Right kidney (tissue), 9 donors: ENCODE measurements around the gene RASSF3.
"Not testable (repeated sequence)": the region's sequence is repeated elsewhere in the genome, so short reads cannot be mapped to it uniquely, and the experiment has no call there.

Source experiments
- DNase-seq: peaks from one replicate; pipeline ENCODE4 v3.0.0-alpha.2; 2016
- long read RNA-seq, 8 donors: transcript quantifications; one replicate each; lab custom pipeline, GENCODE V29; 2026

The RASSF3 gene
- long read RNA-seq, donor 1, partial matches to known transcripts = 0 of 2 reads
- long read RNA-seq, donor 1, other reads (novel, unspliced or antisense) = 0 of 2 reads
- long read RNA-seq, donor 2, partial matches to known transcripts = 0 of 4 reads
- long read RNA-seq, donor 2, other reads (novel, unspliced or antisense) = 0 of 4 reads
- long read RNA-seq, donor 3, partial matches to known transcripts = 0 of 1 reads
- long read RNA-seq, donor 3, other reads (novel, unspliced or antisense) = 0 of 1 reads
- long read RNA-seq, donor 4, transcript RASSF3-204 (5 exons, 3,492 nt) = major isoform, 5 of 5 reads
- long read RNA-seq, donor 4, partial matches to known transcripts = 0 of 5 reads
- long read RNA-seq, donor 4, other reads (novel, unspliced or antisense) = 0 of 5 reads
- long read RNA-seq, donor 5, partial matches to known transcripts = 0 of 3 reads
- long read RNA-seq, donor 5, other reads (novel, unspliced or antisense) = 0 of 3 reads
- long read RNA-seq, donor 6, partial matches to known transcripts = 57 of 60 reads
- long read RNA-seq, donor 6, other reads (novel, unspliced or antisense) = 0 of 60 reads
- long read RNA-seq, donor 7, transcript RASSF3-204 (5 exons, 3,492 nt) = major isoform, 6 of 6 reads
- long read RNA-seq, donor 7, partial matches to known transcripts = 0 of 6 reads
- long read RNA-seq, donor 7, other reads (novel, unspliced or antisense) = 0 of 6 reads
- long read RNA-seq, donor 8, partial matches to known transcripts = 0 of 1 reads
- long read RNA-seq, donor 8, other reads (novel, unspliced or antisense) = 0 of 1 reads

- no peak for DNase-seq
These were observed at the start of gene RASSF3 for GRCh38 chr12:64610079-64610659. Gene RASSF3 (plus strand): TSS chr12:64610495. CDS start chr12:64610633, 138 bp downstream.

GRCh38 chr12:64561302-64562136 is 48.8 kb upstream of the RASSF3 start:
- DNase-seq = no peak

GRCh38 chr12:64566122-64566521 is 44.2 kb upstream of the RASSF3 start:
- DNase-seq = no peak

DNA sequence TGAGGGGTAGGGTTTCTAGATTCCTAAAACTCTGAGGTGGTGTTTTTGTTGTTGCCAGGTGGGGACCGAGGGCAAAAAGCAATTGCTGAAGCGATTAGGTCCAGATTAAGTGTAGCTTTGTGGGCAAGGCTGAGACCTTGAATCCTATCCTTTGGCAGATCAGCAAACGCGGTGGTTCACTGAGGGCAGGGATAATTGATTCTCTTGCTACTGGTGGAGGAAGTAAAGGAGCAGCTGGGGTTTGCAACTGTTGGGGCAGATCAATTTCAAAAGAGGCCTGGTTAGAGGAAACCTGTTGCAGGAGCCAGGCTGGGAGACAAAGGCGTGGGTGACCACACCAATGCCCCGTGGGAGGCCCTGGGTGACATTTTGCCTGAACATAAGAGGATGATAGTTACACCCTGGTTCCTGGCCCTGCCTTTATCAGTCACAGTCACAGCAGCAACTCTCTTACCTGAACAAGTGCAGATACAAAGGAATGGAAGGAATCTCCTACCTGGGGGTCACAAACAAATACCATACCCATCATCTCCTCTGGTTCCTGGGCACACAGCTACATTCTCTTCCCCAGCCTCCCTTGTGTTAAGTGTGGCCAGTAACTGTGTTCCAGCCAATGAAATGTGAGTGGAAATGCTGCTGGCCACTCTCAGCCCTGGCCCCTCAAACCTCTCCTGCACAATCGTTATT is 43.3 kb upstream of the RASSF3 start:
- no peak for DNase-seq

DNA sequence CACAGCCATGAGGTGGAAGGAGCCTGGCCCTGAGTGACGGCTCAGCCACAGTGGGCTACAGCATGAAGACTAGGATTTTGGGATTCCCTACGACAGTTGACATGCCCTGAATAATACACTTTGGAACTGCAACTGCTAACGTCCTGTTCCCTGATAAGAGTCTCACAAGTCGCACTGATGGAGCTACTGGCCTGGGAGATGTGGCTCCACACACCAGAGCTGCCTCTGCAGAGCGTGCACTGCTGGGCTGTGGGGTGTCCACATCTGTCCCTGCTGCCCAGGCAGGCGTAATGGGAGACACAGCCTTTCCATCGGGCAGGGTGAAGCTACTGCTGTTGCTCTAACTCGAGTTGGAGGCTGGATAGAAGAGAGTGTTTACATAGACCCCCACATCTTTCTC is 42.7 kb upstream of the RASSF3 start:
- no peak for DNase-seq

DNA sequence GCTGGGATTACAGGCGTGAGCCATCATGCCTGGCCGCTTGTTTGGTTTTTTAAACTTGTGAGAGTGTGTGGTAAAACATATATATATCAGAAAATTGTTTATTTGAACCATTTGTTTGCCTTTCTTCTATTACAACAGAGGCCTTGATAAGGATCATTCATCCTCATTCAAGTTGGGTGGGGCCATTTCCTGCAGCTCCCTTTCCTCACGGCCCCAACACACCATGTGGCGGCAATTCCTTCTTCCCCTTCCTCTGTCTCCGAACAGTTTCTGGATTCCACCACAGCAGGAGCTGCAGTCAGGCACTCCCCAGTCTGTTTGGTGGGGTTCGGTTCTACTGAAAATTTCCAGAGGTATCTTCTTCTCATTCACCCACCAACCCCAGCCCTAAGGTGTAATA is 42.0 kb upstream of the RASSF3 start:
- DNase-seq = no peak

DNA sequence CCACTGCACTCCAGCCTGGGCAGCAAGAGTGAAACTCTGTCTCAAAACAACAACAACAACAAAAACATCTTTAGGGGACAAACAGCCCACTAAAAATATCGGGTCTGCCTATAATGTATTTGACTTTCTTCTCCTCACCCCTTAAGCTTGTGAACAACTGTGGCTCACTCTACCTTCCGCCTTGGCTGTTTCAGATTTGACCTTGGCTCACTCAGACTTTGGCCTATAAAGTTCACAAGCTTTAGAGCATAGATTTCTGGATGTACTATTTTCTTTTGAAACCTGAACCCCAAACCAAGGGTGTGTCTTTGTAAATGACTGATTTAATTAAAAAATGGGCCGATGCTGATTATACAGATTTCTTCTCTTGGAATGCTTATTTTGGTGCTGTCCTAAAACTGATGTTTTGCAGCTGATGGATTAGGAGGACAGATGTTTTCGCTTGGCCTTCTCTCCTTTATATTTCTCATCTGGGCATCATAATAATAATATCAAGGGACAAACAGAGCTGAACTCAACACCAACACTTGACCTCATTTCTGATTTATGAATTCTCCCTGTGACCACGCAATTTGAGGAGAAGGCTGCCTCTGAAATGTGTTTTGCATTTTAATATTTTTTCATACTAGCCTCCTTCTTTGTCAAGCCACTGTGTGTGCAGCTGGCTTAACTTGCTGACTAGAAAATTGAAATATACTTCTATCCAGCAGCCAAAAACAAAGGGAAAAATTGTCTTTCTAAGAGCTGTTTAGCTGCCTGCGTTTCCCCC is 40.2 kb upstream of the RASSF3 start:
- DNase-seq = no peak

DNA sequence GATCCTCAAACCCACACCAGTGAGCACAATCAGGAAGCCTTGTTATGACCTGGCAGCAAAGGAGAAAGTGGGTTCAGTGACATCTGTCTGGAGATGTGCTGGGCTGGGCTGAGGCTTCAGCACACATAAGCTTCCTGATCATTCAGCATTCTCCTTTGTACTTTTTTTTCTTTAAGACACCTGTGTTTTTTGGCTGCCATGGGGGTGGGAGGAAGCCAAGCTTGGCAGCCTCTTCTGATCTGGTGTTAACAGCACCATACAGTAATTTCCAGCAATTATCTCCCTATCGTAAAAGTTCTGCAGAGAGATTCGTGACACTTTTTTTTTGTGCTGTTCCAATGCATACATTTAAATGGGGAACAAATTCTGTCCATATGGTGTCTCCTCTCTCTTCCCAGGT is 38.9 kb upstream of the RASSF3 start:
- no peak for DNase-seq

GRCh38 chr12:64572241-64572640 is 38.1 kb upstream of the RASSF3 start:
- DNase-seq = no peak

DNA sequence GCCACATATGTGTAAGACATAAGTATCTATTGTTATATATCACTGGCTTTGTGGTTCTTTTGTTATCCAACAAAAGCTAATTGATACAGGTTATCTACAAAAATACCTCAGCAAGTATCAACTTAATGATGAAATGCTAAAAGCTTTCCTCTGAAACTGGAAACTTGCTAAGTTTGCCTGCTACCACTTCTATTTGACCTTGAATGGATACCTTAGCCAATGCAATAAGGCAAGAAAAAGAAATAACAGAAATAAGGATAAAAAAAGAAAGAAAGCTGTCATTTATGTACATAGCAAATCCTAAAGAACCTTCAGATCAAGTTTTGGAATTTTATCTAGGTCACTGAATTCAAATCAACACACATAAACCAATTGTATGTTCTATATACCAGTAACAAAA is 35.5 kb upstream of the RASSF3 start:
- no peak for DNase-seq

- DNase-seq = no peak
These were observed 33.2 kb upstream of the RASSF3 start for GRCh38 chr12:64577046-64577445.

- DNase-seq = no peak
These were observed 31.7 kb upstream of the RASSF3 start for GRCh38 chr12:64578566-64578965.

DNA sequence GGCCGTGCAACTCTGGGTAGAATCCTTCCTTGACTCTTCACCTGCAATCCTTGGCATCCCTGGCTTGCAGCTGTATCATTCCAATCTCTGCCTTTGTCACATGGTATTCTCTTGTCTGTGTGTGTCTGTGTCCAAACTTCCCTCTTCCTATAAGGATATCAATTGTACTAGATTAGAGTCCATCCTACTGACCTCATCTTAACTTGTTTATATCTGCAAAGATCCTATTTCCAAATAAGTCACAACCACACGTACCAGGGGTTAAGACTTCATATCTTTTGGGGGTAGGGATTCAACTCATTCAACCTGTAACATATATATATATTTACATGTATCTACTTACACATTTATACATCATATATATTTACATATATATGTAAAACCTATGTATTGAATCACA is 29.6 kb upstream of the RASSF3 start:
- DNase-seq = no peak

DNA sequence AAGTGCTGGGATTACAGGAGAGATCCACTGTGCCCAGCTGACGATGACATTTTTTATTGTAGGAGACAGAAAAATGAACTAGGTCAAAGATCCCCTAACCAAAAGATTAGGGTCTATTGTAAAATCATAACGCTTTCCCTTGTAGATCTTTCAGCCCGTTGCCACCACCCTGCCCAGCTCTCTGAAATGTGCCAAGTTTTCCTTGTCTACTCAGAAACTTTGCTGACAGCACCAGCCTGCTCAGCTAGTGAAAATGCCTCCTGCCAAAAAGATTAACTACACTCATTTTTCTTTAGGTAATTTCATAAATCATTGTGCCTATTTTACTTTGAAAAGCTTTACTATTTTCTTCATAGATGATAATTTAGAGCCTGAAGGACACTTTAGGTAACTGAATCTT is 28.2 kb upstream of the RASSF3 start:
- DNase-seq = no peak

DNA sequence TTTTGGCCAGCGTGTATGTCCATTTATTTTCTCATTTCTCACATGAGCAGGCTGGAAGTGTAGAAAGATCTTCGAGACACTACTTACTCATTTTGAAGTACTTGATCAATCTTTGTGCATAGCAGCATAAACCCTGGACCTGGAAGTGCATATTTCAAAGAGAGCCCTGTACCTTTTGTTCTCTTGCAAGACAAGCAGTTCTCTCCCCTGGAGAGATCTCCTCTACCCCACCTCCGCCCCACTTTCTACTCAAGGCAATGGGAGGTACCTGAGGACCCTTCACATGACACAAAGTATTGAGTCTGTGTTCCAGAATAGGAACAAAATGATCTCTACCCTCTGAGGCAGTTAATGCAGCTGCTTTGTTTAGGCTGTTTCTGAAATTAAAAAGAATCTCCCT is 27.4 kb upstream of the RASSF3 start:
- peak; percentile 9 for DNase-seq

- not testable (repeated sequence) for DNase-seq
These were observed 26.9 kb upstream of the RASSF3 start for GRCh38 chr12:64583395-64583770.

DNA sequence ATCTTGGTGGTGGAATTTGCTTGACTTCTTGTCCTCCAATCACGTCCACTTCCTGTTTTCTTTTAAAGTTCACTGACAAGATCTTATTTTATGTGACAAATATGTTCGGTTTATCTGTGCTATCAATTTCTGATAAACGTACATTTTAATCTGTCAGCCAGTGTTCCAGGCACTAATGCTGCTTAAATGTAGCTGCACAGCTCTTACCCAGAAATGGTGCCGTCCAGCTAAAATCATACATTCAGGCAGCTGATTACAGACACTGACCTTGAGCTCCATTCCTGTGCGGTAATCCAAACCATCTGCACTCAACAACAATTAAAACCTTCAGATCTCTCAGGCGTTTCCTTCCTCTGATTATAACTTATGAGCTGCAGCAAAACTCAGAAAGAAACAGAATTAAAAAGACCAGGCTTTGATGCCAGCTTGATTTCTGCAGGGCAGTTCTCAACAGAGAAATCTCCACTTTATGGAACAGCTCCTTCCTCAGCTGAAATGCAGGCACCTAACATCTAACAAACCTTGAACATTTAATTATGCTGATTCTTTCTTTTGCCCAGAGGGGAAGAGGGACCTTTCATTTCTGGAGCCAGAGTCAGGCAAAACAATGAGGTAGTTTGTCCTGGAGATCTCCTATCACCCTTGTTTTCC is 26.4 kb upstream of the RASSF3 start:
- DNase-seq = peak; percentile 47

DNA sequence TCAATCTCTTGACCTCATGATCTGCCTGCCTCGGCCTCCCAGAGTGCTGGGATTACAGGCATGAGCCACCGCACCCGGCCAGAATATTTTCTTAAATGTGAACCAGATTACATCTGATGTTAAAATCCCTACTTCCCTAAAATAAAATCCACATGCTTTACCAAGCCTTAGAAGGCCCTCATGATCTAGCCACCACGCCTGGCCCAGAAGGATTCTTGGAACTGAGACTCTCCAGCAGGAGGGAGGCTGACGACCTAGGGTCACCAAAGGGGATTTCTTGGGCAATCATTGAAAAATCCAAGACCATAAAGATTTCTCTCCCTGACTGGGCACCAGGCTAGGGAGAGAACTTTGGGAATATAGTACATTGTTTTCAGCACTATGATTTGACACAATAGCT is 25.2 kb upstream of the RASSF3 start:
- DNase-seq = no peak

GRCh38 chr12:64587447-64587846 is 22.8 kb upstream of the RASSF3 start:
- DNase-seq = no peak

DNA sequence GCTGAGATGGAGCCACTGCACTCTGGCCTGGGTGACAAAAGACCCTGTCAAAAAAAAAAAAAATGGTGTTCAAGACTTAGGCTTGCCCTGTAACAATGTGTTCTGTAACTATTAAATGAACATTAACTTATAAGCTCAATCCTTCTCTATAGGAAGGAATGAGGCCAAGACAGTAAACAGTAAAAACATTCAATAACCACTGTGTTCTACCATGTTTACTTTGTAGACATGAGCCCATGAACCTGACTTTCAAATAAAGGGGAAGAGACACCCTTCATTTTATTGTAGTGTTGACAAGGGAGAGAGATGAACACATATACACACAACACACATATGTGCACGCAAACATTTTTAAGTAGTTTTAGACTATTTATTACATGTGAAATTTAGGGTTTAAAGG is 20.1 kb upstream of the RASSF3 start:
- DNase-seq = no peak
